NCI-H2196 (cell line): Measurements from ENCODE around the gene ZP3.
"Not testable (repeated sequence)": the region's sequence is repeated elsewhere in the genome, so short reads cannot be mapped to it uniquely, and the experiment has no call there.

ENCODE experiments used
- DNase-seq: peaks from one replicate; lab custom pipeline; 2025; ENCODE audit not compliant: unreplicated experiment; lab: John Stamatoyannopoulos, UW

The ZP3 gene

DNA sequence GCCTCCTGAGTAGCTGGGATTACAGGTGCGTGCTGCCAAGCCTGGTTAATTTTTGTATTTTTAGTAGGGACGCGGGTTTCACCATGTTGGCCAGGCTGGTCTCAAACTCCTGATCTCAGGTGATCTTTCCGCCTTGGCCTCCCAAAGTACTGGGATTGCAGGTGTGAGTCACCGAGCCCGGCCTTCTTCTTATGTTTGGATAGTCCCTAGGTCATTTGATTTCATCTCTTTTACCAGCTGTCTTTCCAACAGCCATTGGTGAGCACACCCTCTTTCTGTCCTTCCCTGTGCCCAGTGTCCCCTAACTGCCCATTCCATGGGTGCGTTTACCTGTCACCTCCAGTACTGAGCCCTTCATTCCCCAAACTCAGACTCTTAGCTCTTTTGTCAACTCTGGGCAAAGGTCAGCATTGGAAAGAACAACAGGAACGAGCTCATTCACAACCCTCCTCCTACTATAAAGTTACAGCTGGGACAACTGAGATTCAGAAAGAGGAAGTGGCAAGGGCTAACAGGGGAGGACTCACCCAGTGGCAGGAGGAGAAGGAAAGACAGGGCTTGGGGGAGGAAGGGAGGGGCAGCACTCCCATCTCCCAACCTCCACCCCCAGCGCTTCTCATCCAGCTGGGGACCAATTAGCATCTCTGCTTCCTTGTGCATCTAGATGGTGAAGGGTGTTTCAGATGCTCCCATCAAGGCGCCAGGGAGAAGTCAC is 20.8 kb upstream of the ZP3 start:
- DNase-seq, result no peak

DNA sequence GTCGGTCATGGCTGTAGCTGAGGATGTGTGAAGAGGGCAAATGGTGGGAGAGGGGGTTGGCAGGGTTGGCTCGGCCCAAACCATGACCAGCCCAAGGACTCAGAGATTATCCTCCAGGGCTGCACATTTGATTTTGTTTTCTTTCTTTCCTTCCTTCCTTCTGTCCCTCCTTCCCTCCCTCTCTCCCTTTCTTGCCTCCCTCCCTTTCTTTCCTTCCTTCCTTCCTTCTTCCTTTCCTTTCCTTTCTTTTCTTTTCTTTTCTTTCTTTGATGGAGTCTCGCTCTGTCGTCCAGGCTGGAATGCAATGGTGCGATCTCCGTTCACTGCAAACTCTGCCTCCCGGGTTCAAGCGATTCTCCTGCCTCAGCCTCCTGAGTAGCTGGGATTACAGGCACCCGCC is 19.0 kb upstream of the ZP3 start:
- no peak for DNase-seq

DNA sequence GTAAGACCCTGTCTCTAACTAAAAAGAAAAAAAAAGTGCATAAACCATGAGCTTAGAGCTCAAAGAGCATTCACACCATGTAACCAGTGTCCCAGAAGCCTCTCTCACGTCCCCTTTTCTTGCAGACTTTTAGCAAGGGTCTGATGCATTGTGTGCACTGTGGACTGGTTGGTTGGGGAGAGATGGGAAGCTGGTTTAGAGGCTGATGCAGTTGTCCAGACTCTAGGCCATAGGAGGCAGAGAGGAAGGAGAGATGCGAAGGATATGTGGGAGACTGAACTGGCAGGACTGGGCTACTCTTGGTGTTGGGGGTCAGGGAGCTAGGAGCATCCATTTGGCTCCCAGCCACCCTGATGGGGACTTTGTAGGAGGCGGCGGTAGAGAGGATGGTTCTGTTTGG is 17.0 kb upstream of the ZP3 start:
- no peak for DNase-seq

DNA sequence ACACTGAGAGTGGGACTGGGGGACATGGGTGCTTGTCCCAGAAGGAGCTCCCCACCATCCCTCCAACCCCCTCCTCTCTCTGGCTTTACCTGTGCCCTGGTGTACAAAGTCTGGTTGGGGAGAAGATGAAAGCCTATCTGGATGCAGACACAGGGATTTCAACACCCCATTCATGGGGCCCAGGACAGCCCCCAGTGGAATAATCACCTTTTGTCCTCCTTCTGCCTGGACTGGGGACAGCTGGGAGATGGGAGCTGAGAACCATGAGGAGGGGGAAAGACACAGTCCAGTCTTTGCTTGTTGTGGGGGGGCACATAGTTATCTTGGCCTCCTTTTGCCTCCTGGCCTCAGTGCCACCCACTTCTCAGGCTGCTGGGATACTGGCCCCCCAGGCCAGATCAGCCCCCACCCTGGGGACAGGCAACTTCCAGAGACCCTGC is 16.6 kb upstream of the ZP3 start:
- no peak for DNase-seq

DNA sequence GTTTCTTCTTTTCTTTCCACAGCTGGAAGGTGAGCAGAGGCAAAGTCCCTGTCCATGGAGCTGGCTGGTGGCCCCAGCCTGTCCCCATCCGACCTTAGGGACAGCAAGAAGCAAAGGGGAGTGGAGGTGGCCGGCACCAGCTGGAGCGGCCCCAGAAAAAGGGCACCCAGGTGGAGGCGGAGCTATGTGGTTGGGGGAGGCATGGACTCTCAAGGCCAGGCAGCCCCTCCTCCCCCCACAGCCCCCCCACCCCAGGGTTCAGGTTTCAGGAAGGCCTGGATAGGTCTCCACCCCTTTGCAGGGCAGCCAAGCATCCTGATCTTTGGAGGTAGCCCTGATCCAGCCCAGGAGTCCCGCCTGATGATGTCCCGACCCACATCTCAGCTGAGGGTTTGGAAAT is 15.2 kb upstream of the ZP3 start, which contains the start of gene SSC4D:
TSS of gene SSC4D (minus strand) at position 161 of the 400 bp plus-strand sequence. CDS start 5,258 bp downstream, outside the sequence.
- no peak for DNase-seq

- no peak for DNase-seq
These were observed 13.1 kb upstream of the ZP3 start for GRCh38 chr7:76411626-76412025.

- DNase-seq, result no peak
These were observed 12.5 kb upstream of the ZP3 start for GRCh38 chr7:76412249-76412648.

DNA sequence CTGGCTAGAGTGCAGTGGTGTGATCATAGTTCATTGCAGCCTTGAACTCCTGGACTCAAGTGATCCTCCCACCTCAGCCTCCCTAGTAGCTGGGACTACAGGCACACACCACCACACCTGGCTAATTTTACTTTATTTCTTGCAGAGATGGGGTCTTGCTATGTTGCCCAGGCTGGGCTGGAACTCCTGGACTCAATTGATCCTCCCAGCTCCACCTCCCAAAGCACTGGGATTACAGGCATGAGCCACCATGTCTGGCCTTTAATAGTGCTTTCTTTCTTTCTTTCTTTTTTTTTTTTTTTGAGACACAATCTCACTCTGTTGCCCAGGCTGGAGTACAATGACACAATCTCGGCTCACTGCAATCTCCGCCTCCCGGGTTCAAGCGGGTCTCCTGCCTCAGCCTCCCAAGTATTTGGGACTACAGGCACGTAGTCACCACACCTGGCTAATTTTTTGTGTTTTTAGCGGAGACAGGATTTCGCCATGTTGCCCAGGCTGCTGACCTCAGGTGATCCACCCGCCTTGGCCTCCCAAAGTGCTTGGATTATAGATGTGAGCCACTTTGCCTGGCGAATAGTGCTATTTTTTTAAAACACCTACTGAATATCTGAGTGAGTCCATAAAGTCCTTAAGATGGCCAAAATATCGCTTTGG is 7.0 kb upstream of the ZP3 start:
- not testable (repeated sequence) for DNase-seq

- not testable (repeated sequence) for DNase-seq
These were observed 3.7 kb upstream of the ZP3 start for GRCh38 chr7:76421097-76421496.

DNA sequence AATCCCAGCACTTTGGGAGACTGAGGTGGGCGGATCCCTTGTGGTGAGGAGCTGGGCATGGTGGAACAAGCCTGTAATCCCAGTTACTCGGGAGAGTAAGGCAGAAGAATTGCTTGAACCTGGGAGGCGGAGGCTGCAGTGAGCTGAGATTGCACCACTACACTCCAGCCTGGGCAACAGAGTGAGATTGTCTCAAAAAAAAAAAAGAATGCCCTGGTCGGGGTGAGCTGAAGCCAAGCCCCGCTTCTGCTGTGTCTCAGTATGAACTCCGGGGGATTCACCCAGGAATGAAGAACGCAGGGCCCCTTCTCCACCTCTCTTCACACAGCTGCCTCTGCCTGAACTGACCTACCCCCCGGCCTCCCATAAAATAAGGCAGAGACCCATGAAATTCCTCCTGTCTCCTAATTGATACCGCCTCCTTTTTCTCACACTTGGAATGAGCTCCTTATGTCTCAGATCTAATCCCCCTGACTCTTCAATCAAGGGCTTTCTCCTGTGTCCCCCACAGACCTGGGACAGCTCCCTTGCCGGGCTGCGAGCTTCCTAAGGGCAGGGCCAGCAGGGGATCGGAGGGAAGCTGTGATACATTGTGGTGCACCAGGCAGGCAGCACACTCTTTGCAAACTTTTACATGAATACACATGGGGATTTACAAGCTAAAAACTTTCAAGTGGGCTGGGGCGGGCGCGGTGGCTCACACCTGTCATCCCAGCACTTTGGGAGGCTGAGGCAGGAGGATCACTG is 911 bp upstream of the ZP3 start:
- DNase-seq, result no peak

DNA sequence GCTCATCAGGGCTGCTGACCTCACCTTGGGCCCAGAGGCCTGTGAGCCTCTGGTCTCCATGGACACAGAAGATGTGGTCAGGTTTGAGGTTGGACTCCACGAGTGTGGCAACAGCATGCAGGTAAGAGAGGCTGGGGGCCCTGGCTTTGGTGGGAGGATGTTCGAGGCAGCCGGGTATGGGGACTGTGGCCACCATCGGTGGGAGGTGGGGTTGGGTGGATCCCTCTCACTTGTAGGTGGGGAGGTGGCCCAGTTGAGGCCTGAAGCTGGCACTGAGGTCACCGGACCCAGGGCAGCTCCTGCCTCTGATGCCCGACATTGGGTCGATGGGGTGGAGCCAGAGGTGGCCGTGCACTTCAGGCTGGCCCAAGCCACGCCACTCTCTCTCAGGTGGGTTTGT is 406 bp downstream of the ZP3 start:
- DNase-seq, result no peak

DNA sequence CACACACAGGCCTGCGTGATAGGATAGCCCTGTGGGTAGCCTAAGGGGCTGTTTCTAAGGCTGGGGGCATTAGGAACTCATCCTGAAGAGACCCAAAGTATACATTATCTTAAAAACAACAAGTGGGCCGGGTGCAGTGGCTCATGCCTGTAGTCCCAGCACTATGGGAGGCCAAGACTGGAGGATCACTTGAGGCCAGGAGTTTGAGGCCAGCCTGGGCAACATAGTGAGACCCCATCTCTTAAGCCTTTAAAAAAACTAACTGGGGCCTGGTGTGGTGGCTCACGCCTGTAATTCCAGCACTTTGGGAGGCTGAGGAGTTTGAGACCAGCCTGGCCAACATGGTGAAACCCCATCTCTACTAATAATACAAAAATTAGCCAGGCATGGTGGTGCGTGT is 808 bp downstream of the ZP3 start:
- not testable (repeated sequence) for DNase-seq

DNA sequence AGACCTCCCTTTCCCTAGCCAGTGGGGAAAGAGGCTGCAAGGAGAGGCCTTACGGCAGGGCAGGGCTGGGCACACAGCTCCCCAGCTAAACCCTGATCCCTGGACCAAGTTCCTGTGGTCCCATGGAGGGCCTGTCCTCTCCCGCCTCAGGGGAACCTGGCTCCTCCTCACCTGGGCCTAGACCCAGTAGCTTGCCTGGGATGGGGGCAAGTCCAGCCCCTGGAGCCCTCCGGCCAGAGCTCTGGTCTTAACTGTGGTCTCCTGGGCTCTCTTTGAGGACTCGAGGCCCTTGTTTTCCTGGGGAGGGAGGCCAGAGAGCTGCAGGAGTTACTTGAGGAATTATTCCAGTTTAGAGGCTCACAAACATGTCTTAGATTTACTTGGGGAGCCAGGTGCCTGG is 1.5 kb downstream of the ZP3 start:
- no peak for DNase-seq

DNA sequence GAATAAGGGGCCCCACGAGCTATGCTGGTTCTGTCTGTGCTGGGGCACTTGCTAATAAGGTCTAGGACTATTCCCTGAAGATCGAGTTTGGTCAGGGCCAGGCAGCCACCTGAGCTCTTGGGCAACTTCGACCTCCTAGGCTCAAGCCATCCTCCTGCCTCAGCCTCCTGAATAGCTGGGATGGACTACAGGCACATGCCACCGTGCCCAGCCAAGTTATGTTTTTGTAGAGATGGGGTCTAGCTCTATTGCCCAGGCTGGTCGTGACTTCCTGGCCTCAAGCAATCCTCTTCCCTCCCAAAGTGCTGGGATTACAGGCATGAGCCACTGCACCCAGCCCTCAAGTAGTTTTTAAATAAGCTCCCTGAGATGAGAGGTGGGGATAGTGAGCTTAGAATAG is 2.9 kb downstream of the ZP3 start:
- no peak for DNase-seq

GRCh38 chr7:76428149-76428823 is 3.5 kb downstream of the ZP3 start:
- no peak for DNase-seq

GRCh38 chr7:76428868-76429805 is 4.4 kb downstream of the ZP3 start:
- no peak for DNase-seq

DNA sequence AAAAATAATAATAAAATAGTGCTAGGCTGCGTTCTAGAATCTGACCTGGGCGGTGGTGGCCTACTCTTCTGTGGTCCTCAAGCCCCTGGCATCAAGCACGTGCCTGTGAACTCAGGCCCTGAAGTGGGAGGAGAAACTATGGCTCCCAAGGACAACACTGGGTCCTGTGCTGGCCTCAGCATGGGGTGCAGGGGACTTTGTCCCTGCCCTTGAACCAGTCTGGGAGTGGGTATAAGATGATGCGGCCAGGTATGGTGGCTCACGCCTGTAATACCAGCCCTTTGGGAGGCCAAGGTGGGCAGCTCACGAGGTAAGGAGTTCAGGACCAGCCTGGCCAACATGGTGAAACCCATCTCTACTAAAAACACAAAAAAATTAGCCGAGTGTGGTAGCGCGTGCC is 5.5 kb downstream of the ZP3 start:
- DNase-seq, result no peak

DNA sequence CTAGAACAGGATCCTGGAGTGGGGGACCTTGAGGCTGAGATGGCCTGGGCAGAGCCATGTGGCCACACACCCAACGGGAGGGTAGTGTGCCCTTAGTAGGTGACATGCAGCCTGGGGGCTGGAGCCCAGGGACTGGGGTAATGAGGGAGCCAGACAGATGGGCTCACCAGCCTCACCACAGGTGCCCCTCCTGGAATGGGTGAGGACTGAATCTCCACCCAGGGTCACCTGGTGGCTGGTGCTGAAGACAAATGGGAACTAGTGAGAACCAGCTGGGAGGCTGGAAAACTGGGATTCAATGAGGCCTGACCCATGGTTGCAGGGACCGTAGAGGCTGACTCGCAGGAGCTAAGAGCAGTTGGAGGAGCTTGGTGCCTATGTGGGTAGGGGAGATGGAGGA is 6.1 kb downstream of the ZP3 start:
- DNase-seq, result no peak

DNA sequence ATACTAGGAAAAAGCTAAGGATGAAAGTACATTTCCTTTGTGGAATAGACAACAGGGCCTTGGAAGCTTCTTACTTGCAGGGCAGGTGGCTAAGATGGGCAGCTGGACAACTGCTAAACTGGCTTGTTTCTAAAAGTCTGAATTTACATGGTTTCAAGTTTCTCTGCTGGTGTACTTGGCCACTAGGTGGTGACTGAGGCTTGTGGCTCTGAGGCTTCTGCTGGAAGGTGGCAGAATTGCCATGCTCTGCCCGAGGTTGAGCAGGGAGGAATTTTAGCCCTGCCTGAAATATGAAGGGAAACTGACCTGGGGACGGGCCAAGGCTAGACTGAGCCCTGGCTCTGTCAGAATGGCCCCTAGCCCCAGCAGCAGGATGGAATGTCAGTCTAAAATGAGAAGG is 13.1 kb downstream of the ZP3 start:
- DNase-seq, result peak; percentile 84

DNA sequence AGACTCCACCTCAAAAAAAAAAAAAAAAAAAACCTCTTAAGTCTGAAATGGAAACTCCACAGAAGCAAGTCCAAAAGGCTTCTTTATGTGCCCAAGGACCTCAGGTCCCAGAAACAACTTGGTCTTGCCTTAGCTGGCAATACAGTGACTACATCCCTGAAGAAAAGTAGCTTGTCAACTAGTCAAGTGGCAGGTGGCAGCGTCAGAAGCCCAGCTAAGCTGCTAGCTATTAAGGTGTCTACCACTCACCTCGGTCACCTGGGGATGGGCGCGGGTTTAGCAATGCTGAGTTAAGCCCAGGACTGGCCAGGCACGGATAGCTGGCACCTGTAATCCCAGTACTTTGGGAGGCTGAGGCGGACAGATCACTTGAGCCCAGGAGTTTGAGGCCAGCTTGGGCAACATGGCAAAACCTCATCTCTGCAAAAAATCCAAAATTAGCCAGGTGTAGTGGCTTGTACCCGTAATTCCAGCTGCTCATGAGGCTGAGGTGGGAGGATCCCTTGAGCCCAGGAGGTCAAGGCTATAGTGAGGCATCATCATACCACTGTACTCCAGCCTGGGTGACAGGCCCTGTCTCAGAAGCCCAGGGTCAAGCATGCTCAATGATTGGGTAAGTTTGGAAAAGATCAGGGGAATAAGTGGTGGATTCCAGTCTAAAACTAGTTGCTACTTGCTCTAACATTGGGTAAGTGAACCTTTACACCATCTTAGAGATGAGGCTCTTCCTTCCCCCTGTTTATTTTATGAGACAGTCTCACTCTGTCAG is 14.6 kb downstream of the ZP3 start:
- DNase-seq, result not testable (repeated sequence)
